Measurements from ENCODE around the gene PLEK.

Gene PLEK

GRCh38 chr2:68385907-68386287 lies 20.8 kb downstream of the PLEK start:
- no peak for ATAC-seq
- TF ChIP-seq, protein P1, sequence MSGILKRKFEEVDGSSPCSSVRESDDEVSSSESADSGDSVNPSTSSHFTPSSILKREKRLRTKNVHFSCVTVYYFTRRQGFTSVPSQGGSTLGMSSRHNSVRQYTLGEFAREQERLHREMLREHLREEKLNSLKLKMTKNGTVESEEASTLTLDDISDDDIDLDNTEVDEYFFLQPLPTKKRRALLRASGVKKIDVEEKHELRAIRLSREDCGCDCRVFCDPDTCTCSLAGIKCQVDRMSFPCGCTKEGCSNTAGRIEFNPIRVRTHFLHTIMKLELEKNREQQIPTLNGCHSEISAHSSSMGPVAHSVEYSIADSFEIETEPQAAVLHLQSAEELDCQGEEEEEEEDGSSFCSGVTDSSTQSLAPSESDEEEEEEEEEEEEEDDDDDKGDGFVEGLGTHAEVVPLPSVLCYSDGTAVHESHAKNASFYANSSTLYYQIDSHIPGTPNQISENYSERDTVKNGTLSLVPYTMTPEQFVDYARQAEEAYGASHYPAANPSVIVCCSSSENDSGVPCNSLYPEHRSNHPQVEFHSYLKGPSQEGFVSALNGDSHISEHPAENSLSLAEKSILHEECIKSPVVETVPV (CRISPR knock-in tag; IDR thresholded peaks at IDR 0.05) = no peak
- TF ChIP-seq TOX (CRISPR knock-in tag; IDR thresholded peaks at IDR 0.05; ENCODE audit: borderline replicate concordance) (no peak), CSDC2 (CRISPR knock-in tag; IDR thresholded peaks at IDR 0.05) (no peak), ZFP30 (CRISPR knock-in tag; IDR thresholded peaks at IDR 0.05) (no peak), ZNF70 (CRISPR knock-in tag; IDR thresholded peaks at IDR 0.05) (no peak), BACH2 (CRISPR knock-in tag; IDR thresholded peaks at IDR 0.05; ENCODE audit: borderline replicate concordance) (no peak), ZNF8 (CRISPR knock-in tag; IDR thresholded peaks at IDR 0.05) (no peak), TCF4 (CRISPR knock-in tag; IDR thresholded peaks at IDR 0.05; ENCODE audit: borderline replicate concordance) (no peak), ZC3H10 (CRISPR knock-in tag; IDR thresholded peaks at IDR 0.05) (no peak), RARB (CRISPR knock-in tag; IDR thresholded peaks at IDR 0.05) (no peak), ARNTL (CRISPR knock-in tag; IDR thresholded peaks at IDR 0.05; ENCODE audit: borderline replicate concordance, low read depth) (no peak), ZFP3 (CRISPR knock-in tag; IDR thresholded peaks at IDR 0.05) (no peak)
- TF ChIP-seq, protein P2, sequence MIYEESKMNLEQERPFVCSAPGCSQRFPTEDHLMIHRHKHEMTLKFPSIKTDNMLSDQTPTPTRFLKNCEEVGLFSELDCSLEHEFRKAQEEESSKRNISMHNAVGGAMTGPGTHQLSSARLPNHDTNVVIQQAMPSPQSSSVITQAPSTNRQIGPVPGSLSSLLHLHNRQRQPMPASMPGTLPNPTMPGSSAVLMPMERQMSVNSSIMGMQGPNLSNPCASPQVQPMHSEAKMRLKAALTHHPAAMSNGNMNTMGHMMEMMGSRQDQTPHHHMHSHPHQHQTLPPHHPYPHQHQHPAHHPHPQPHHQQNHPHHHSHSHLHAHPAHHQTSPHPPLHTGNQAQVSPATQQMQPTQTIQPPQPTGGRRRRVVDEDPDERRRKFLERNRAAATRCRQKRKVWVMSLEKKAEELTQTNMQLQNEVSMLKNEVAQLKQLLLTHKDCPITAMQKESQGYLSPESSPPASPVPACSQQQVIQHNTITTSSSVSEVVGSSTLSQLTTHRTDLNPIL (CRISPR knock-in tag; IDR thresholded peaks at IDR 0.05; ENCODE audit: low read depth) = no peak

DNA sequence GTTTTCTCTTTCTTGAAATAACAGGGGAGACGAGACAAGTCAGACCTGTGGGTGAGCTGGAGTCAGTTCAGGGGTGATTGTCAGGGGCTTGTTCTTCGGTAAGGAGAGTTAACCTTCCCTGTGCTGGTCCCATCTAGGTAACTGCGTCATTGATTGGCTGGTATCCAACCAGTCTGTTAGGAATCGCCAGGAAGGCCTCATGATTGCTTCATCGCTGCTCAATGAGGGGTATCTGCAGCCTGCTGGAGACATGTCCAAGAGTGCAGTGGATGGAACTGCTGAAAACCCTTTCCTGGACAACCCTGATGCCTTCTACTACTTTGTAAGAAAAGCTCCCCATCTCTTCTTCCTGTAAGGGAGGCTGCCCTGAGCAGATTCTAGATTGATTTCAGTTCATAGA lies 21.3 kb downstream of the PLEK start:
- TF ChIP-seq ESRRG (CRISPR knock-in tag; IDR thresholded peaks at IDR 0.05) (no peak), ZC3H10 (CRISPR knock-in tag; IDR thresholded peaks at IDR 0.05) (no peak), ZNF565 (CRISPR knock-in tag; conservative IDR thresholded peaks at IDR 0.05; ENCODE audit: low read depth) (no peak)
- no peak for ATAC-seq

DNA sequence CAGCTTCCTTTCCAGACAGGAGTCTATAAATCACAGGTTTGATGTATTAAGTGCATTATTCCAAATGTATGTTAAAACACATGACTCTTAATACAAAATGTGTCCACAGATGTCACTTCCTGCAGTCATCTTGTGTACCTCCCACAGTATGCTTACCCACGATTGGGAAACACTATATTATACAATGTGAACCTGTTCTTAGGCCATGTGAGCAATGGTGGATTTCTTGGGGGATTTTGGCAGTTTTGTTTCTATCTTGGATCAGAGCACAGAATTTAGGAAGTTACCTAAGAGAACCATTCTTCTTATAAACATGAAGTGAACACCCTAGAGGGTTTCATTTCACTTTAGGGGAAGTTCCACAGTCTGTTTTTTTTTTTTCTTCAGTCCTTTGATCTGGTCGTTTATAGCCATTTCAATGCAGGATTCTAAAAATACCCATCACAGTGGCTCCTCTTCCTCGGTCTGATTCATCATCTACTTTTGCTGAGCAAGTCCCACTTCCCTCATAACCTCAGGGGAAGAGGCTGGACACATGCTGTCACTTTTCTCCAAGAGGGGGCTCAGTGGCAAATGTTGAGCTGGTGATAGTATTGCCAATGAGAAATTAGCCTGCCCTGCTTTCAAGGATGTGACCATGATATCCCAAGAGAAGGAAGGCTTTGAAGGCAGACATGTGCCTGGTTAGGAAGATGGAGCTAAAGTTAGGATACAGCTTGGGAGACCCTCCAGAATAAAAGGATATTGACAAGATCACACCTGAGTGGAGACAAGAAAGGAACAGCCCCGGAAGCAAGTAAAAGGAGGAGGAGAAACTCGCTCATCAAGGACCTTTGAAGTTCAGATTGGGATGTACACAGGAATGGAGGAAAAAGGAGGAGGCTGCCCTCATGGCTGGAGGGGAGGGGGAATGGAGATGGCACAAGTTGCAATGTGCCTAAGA lies 22.6 kb downstream of the PLEK start:
- TF ChIP-seq ZNF8 (CRISPR knock-in tag; IDR thresholded peaks at IDR 0.05) (no peak), ARNTL (CRISPR knock-in tag; IDR thresholded peaks at IDR 0.05; ENCODE audit: borderline replicate concordance, low read depth) (no peak), PPARA (CRISPR knock-in tag; IDR thresholded peaks at IDR 0.05; ENCODE audit: borderline replicate concordance) (no peak), ZNF70 (CRISPR knock-in tag; IDR thresholded peaks at IDR 0.05) (no peak), ZFP30 (CRISPR knock-in tag; IDR thresholded peaks at IDR 0.05) (no peak), ZNF565 (CRISPR knock-in tag; conservative IDR thresholded peaks at IDR 0.05; ENCODE audit: low read depth) (no peak), OSR1 (CRISPR knock-in tag; IDR thresholded peaks at IDR 0.05) (no peak), CSDC2 (CRISPR knock-in tag; IDR thresholded peaks at IDR 0.05) (no peak), RARB (CRISPR knock-in tag; IDR thresholded peaks at IDR 0.05) (no peak), ZFP3 (CRISPR knock-in tag; IDR thresholded peaks at IDR 0.05) (no peak), SNAI2 (CRISPR knock-in tag; IDR thresholded peaks at IDR 0.05) (no peak), BACH2 (CRISPR knock-in tag; IDR thresholded peaks at IDR 0.05; ENCODE audit: borderline replicate concordance) (no peak), ZC3H10 (CRISPR knock-in tag; IDR thresholded peaks at IDR 0.05) (no peak), TOX (CRISPR knock-in tag; IDR thresholded peaks at IDR 0.05; ENCODE audit: borderline replicate concordance) (no peak)
- TF ChIP-seq, protein P2 (CRISPR knock-in tag; IDR thresholded peaks at IDR 0.05; ENCODE audit: low read depth) = no peak
- TF ChIP-seq, protein P1 (CRISPR knock-in tag; IDR thresholded peaks at IDR 0.05) = no peak
- TF ChIP-seq, protein P3, sequence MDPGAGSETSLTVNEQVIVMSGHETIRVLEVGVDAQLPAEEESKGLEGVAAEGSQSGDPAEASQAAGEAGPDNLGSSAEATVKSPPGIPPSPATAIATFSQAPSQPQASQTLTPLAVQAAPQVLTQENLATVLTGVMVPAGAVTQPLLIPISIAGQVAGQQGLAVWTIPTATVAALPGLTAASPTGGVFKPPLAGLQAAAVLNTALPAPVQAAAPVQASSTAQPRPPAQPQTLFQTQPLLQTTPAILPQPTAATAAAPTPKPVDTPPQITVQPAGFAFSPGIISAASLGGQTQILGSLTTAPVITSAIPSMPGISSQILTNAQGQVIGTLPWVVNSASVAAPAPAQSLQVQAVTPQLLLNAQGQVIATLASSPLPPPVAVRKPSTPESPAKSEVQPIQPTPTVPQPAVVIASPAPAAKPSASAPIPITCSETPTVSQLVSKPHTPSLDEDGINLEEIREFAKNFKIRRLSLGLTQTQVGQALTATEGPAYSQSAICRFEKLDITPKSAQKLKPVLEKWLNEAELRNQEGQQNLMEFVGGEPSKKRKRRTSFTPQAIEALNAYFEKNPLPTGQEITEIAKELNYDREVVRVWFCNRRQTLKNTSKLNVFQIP (CRISPR knock-in tag; IDR thresholded peaks at IDR 0.05; ENCODE audit: borderline replicate concordance, low read depth) = no peak
- TF ChIP-seq, protein P4, sequence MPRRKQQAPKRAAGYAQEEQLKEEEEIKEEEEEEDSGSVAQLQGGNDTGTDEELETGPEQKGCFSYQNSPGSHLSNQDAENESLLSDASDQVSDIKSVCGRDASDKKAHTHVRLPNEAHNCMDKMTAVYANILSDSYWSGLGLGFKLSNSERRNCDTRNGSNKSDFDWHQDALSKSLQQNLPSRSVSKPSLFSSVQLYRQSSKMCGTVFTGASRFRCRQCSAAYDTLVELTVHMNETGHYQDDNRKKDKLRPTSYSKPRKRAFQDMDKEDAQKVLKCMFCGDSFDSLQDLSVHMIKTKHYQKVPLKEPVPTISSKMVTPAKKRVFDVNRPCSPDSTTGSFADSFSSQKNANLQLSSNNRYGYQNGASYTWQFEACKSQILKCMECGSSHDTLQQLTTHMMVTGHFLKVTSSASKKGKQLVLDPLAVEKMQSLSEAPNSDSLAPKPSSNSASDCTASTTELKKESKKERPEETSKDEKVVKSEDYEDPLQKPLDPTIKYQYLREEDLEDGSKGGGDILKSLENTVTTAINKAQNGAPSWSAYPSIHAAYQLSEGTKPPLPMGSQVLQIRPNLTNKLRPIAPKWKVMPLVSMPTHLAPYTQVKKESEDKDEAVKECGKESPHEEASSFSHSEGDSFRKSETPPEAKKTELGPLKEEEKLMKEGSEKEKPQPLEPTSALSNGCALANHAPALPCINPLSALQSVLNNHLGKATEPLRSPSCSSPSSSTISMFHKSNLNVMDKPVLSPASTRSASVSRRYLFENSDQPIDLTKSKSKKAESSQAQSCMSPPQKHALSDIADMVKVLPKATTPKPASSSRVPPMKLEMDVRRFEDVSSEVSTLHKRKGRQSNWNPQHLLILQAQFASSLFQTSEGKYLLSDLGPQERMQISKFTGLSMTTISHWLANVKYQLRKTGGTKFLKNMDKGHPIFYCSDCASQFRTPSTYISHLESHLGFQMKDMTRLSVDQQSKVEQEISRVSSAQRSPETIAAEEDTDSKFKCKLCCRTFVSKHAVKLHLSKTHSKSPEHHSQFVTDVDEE (CRISPR knock-in tag; IDR thresholded peaks at IDR 0.05) = no peak
- TF ChIP-seq, protein P5, sequence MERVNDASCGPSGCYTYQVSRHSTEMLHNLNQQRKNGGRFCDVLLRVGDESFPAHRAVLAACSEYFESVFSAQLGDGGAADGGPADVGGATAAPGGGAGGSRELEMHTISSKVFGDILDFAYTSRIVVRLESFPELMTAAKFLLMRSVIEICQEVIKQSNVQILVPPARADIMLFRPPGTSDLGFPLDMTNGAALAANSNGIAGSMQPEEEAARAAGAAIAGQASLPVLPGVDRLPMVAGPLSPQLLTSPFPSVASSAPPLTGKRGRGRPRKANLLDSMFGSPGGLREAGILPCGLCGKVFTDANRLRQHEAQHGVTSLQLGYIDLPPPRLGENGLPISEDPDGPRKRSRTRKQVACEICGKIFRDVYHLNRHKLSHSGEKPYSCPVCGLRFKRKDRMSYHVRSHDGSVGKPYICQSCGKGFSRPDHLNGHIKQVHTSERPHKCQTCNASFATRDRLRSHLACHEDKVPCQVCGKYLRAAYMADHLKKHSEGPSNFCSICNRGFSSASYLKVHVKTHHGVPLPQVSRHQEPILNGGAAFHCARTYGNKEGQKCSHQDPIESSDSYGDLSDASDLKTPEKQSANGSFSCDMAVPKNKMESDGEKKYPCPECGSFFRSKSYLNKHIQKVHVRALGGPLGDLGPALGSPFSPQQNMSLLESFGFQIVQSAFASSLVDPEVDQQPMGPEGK (CRISPR knock-in tag; IDR thresholded peaks at IDR 0.05; ENCODE audit: borderline replicate concordance) = no peak
- ATAC-seq = no peak

All from SK-N-SH treated with all-trans-retinoic acid at 6 μM for 48 hours (cell line).